Neural crest cell (in vitro differentiated cells): Measurements from ENCODE around the gene TWF2. TPM values are rescaled to one million over a fixed set of nuclear protein-coding genes. Genes with fewer than 3 reads are reported as not detected.
A peak's percentile ranks its signal among the peaks of the same experiment; 100 is the strongest.

Experiments used
- DNase-seq: peaks from one replicate; pipeline ENCODE4 v3.0.0; 2021; ENCODE audit warnings: low read depth, mixed read lengths, low spot score
- H3K27ac Mint-ChIP-seq: one replicate; pipeline ENCODE4 v1.8.0; 2021; ENCODE audit warnings: mild to moderate bottlenecking, mixed read lengths; ENCODE audit not compliant: unreplicated experiment
- H3K27me3 Mint-ChIP-seq: 2 replicates; pipeline ENCODE4 v1.8.0; 2021; ENCODE audit warnings: low read depth, mild to moderate bottlenecking, mixed read lengths
- H3K36me3 Mint-ChIP-seq: 2 replicates; pipeline ENCODE4 v1.8.0; 2021; ENCODE audit warnings: low read depth, mild to moderate bottlenecking, mixed read lengths
- H3K4me1 Mint-ChIP-seq: 2 replicates; pipeline ENCODE4 v1.8.0; 2021; ENCODE audit warnings: mixed read lengths
- H3K4me3 Mint-ChIP-seq: one replicate; pipeline ENCODE4 v1.8.0; 2021; ENCODE audit warnings: mild to moderate bottlenecking, mixed read lengths
- H3K9me3 Mint-ChIP-seq: 2 replicates; pipeline ENCODE4 v1.8.0; 2021; ENCODE audit warnings: mixed read lengths
- CTCF ChIP-seq: fragments of 200-600 bp; sonication (generic); conservative IDR thresholded peaks from 2 replicates; pipeline ENCODE4 v1.5.0; 2021; ENCODE audit warnings: antibody characterized with exemption, mild to moderate bottlenecking
- total RNA-seq: library from RNA; stranded (reverse); gene quantifications from 2 replicates; pipeline ENCODE4 v1.2.1, GENCODE V29; 2021

The TWF2 gene
- total RNA-seq, 1 donor from 2014 or later: 31.7 TPM

- peaks cover 2% of the 10 kb centered on the region for H3K9me3 Mint-ChIP-seq
- H3K4me3 Mint-ChIP-seq: peak overlapping the region; percentile 75
- H3K4me1 Mint-ChIP-seq: peaks cover 4% of the 10 kb centered on the region
- H3K36me3 Mint-ChIP-seq: peaks cover 6% of the 10 kb centered on the region
- no peak for DNase-seq
- H3K27ac Mint-ChIP-seq: no peak overlapping the region
- peaks cover 51% of the 10 kb centered on the region for H3K27me3 Mint-ChIP-seq
- no peak for TF ChIP-seq CTCF
Observed at GRCh38 chr3:52246264-52246620, 7.3 kb upstream of the TWF2 start.

GRCh38 chr3:52245322-52246263, 6.6 kb upstream of the TWF2 start, which contains the start of gene PPM1M:
TSS of gene PPM1M (plus strand) at chr3:52245759. CDS start at chr3:52245825, 66 bp downstream.
- Mint-ChIP-seq H3K4me1 (peaks cover 9% of the 10 kb centered on the region), H3K9me3 (peaks cover 2% of the 10 kb centered on the region), H3K27ac (no peak within 1 kb of the TSS), H3K4me3 (peak within 1 kb of the TSS; percentile 85), H3K27me3 (peaks cover 51% of the 10 kb centered on the region), H3K36me3 (peaks cover 6% of the 10 kb centered on the region)
- no peak for DNase-seq
- no peak for TF ChIP-seq CTCF

- DNase-seq: no peak
- TF ChIP-seq CTCF: no peak
- Mint-ChIP-seq H3K4me3 (peak overlapping the region; percentile 85), H3K36me3 (no peaks in the 10 kb centered on the region), H3K27me3 (peaks cover 51% of the 10 kb centered on the region), H3K27ac (no peak overlapping the region), H3K9me3 (peaks cover 2% of the 10 kb centered on the region), H3K4me1 (peaks cover 24% of the 10 kb centered on the region)
Observed at GRCh38 chr3:52243791-52244628, 5.1 kb upstream of the TWF2 start.

GRCh38 chr3:52242039-52242438, 3.1 kb upstream of the TWF2 start:
- H3K27ac Mint-ChIP-seq: no peak overlapping the region

More at GRCh38 chr3:52242039-52242438, 3.1 kb upstream of the TWF2 start:
- TF ChIP-seq CTCF: no peak
- Mint-ChIP-seq H3K4me3 (peak overlapping the region; percentile 14), H3K4me1 (peaks cover 31% of the 10 kb centered on the region), H3K9me3 (peaks cover 2% of the 10 kb centered on the region), H3K27me3 (peaks cover 38% of the 10 kb centered on the region), H3K36me3 (no peaks in the 10 kb centered on the region)
- no peak for DNase-seq
